Measurements from ENCODE around the gene LRRC49. TPM values are rescaled to one million over a fixed set of nuclear protein-coding genes. Genes with fewer than 3 reads are reported as not detected.

The LRRC49 gene, protein sequence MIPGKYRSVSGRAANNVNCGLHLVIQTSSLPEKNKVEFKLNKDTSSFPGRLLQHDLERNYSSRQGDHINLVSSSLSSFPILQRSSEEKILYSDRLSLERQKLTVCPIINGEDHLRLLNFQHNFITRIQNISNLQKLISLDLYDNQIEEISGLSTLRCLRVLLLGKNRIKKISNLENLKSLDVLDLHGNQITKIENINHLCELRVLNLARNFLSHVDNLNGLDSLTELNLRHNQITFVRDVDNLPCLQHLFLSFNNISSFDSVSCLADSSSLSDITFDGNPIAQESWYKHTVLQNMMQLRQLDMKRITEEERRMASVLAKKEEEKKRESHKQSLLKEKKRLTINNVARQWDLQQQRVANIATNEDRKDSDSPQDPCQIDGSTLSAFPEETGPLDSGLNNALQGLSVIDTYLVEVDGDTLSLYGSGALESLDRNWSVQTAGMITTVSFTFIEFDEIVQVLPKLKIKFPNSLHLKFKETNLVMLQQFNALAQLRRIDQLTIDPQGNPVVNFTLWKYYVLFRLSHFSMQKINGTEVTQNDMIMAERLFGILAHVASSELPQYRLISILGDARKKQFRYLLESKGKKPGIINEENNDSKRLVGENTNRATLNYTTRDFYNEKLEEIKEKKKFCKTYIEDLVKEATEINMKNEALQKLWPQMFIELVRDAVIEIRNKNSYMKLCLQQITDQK
- total RNA-seq = 8.5 and 17.0 TPM in 2 replicates

DNA sequence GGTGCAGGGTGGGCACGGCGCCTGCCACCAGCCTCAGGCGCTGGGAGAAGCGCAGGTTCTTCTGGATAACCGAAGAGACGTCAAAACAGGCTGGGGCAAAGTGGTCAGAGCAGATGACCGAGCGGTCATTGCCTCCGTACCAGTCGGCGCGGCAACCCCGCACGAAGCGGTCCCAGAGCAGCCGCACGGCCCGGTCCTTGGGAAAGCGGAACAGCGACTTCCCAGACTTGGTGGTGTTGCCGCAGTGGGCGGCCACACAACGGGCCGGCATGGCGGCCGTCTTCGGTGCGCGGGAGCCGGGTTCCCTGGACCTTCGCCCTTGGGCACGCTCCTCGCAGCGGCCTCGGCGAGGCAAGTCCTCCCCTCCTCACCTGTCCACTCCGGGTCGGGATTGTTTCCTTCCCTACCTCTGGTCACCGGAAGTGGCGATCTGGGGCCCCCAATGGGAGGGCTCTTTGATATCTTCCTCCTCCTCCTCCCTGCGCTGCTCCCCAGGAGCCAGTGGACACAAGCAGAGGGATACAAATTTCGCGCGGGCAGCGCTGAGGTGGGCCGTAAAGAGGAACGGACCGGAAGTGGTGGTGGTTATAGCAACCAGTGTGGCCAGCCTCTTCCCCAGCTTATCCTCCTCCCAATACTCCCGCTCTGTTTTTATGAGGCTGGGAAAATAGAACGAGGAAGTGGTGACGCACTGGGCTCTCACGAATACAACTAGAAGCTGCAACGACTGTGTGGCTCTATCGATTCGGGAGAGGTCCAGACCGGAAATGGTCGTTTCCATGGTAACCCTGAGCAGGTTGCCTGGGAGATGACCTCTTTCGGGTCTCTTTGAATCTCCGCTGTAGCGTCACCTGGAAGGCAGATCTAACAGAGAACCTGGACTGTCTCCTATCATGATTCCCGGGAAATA is at the start of gene LRRC49, which contains the start of gene THAP10:
TSS of gene LRRC49 (plus strand) at position 825 of the 910 bp plus-strand sequence. CDS start at position 894, 69 bp downstream.
TSS of gene THAP10 (minus strand) at position 432 of the 910 bp plus-strand sequence. CDS start at position 271, 161 bp downstream.

DNA sequence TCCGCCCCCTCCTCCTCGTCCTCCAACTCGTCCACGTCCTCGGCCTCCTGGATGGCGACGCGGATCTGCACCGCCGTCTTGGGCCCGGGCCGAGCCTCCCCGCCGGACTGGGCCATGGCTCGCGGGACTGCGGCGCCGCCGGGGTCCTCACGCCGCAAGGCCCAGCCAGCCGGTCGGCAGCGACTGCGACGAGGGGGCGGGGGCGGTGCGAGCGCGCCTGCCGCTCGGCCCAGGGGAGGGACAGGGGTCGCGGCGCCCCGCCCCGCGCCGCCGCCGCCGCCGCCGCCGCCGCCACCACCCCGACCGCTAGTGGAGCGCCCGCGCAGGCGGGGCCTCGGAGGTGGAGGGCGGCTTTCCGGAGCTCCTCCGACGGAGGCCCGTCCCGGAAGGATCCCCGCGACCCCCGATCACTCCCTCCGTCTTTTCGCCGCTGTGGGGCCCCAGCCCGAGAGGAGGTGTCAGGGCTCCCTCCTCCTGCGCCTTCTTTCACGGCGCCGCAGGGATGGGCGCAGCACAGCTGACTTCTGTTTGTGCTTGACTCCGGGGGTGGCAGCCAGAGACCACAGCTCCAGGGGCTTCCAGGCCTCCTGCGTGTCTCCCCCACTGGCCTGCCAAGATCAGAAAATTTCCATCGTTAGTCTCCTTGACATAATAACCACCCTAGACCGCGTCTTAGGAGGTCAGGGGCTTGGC is 38.5 kb upstream of the LRRC49 start, which contains the start of gene LARP6:
TSS of gene LARP6 (minus strand) at position 185 of the 693 bp plus-strand sequence. CDS start at position 116, 69 bp downstream.

Other genes with a start within 250 kb of the LRRC49 start
- gene UACA, start 129.3 kb upstream of the LRRC49 start, total RNA-seq = 33.8 and 34.2 TPM in 2 replicates
- 56.6 and 63.4 TPM in 2 replicates for gene LARP6, start 38.7 kb upstream of the LRRC49 start, total RNA-seq
- 1.3 and 1.7 TPM in 2 replicates for gene THAP10, start 393 bp upstream of the LRRC49 start, total RNA-seq
- 30.3 and 52.7 TPM in 2 replicates for gene THSD4, start 222.6 kb downstream of the LRRC49 start, total RNA-seq